ENCODE measurements around the gene NR2F1-AS1.
"Not testable (repeated sequence)": the region's sequence is repeated elsewhere in the genome, so short reads cannot be mapped to it uniquely, and the experiment has no call there.

The NR2F1-AS1 gene

GRCh38 chr5:93462916-93463315 lies 118.1 kb downstream of the NR2F1-AS1 start:
- Histone ChIP-seq H3K4me1 (ENCODE audit: control insufficient read depth in 1 of 2, insufficient read depth in 2 of 2, low read length in 2 of 2) (no peaks in the 10 kb centered on the region), H3K27me3 (ENCODE audit: control insufficient read depth in 1 of 2, insufficient read depth in 2 of 2, low read length in 2 of 2) (no peaks in the 10 kb centered on the region), H3K9ac (ENCODE audit: low read depth in 1 of 2, low read length in 2 of 2) (no peak overlapping the region), H3K4me3 (ENCODE audit: low read depth in 1 of 2, low read length in 2 of 2) (no peak overlapping the region), H3K9me3 (ENCODE audit: control insufficient read depth in 1 of 2, low read length in 2 of 2) (peaks cover 0 to 8% of the 10 kb centered on the region in 2 donors), H3K36me3 (ENCODE audit: control insufficient read depth in 1 of 2, insufficient read depth in 2 of 2, low read length in 2 of 2) (no peaks in the 10 kb centered on the region), H3K27ac (ENCODE audit: low read depth, low read length) (no peak overlapping the region)

GRCh38 chr5:93461756-93462155 lies 119.3 kb downstream of the NR2F1-AS1 start:
- no peak overlapping the region for H3K9ac ChIP-seq (ENCODE audit: low read depth in 1 of 2, low read length in 2 of 2)

GRCh38 chr5:93460286-93460685 lies 120.7 kb downstream of the NR2F1-AS1 start:
- H3K9me3 ChIP-seq (ENCODE audit: control insufficient read depth in 1 of 2, low read length in 2 of 2): peaks cover 0 to 8% of the 10 kb centered on the region in 2 donors
- H3K4me3 ChIP-seq (ENCODE audit: low read depth in 1 of 2, low read length in 2 of 2): no peak overlapping the region
- H3K36me3 ChIP-seq (ENCODE audit: control insufficient read depth in 1 of 2, insufficient read depth in 2 of 2, low read length in 2 of 2): no peaks in the 10 kb centered on the region
- H3K27me3 ChIP-seq (ENCODE audit: control insufficient read depth in 1 of 2, insufficient read depth in 2 of 2, low read length in 2 of 2): no peaks in the 10 kb centered on the region
- no peaks in the 10 kb centered on the region for H3K4me1 ChIP-seq (ENCODE audit: control insufficient read depth in 1 of 2, insufficient read depth in 2 of 2, low read length in 2 of 2)
- H3K27ac ChIP-seq (ENCODE audit: low read depth, low read length): no peak overlapping the region
- no peak overlapping the region for H3K9ac ChIP-seq (ENCODE audit: low read depth in 1 of 2, low read length in 2 of 2)

More at GRCh38 chr5:93461756-93462155, 119.3 kb downstream of the NR2F1-AS1 start:
- H3K36me3 ChIP-seq (ENCODE audit: control insufficient read depth in 1 of 2, insufficient read depth in 2 of 2, low read length in 2 of 2): no peaks in the 10 kb centered on the region
- no peak overlapping the region for H3K27ac ChIP-seq (ENCODE audit: low read depth, low read length)
- H3K9me3 ChIP-seq (ENCODE audit: control insufficient read depth in 1 of 2, low read length in 2 of 2): peaks cover 0 to 8% of the 10 kb centered on the region in 2 donors
- no peaks in the 10 kb centered on the region for H3K27me3 ChIP-seq (ENCODE audit: control insufficient read depth in 1 of 2, insufficient read depth in 2 of 2, low read length in 2 of 2)
- H3K4me1 ChIP-seq (ENCODE audit: control insufficient read depth in 1 of 2, insufficient read depth in 2 of 2, low read length in 2 of 2): no peaks in the 10 kb centered on the region
- no peak overlapping the region for H3K4me3 ChIP-seq (ENCODE audit: low read depth in 1 of 2, low read length in 2 of 2)

GRCh38 chr5:93456796-93457195 lies 124.2 kb downstream of the NR2F1-AS1 start:
- H3K4me3 ChIP-seq (ENCODE audit: low read depth in 1 of 2, low read length in 2 of 2); H3K27me3 ChIP-seq (ENCODE audit: control insufficient read depth in 1 of 2, insufficient read depth in 2 of 2, low read length in 2 of 2); H3K9ac ChIP-seq (ENCODE audit: low read depth in 1 of 2, low read length in 2 of 2); H3K9me3 ChIP-seq (ENCODE audit: control insufficient read depth in 1 of 2, low read length in 2 of 2); H3K36me3 ChIP-seq (ENCODE audit: control insufficient read depth in 1 of 2, insufficient read depth in 2 of 2, low read length in 2 of 2); H3K4me1 ChIP-seq (ENCODE audit: control insufficient read depth in 1 of 2, insufficient read depth in 2 of 2, low read length in 2 of 2); H3K27ac ChIP-seq (ENCODE audit: low read depth, low read length): not testable (repeated sequence)

GRCh38 chr5:93454896-93455295 lies 126.1 kb downstream of the NR2F1-AS1 start:
- H3K4me3 ChIP-seq (ENCODE audit: low read depth in 1 of 2, low read length in 2 of 2): no peak overlapping the region
- no peak overlapping the region for H3K9ac ChIP-seq (ENCODE audit: low read depth in 1 of 2, low read length in 2 of 2)
- H3K9me3 ChIP-seq (ENCODE audit: control insufficient read depth in 1 of 2, low read length in 2 of 2): no peaks in the 10 kb centered on the region
- no peaks in the 10 kb centered on the region for H3K27me3 ChIP-seq (ENCODE audit: control insufficient read depth in 1 of 2, insufficient read depth in 2 of 2, low read length in 2 of 2)
- no peak overlapping the region for H3K27ac ChIP-seq (ENCODE audit: low read depth, low read length)
- H3K36me3 ChIP-seq (ENCODE audit: control insufficient read depth in 1 of 2, insufficient read depth in 2 of 2, low read length in 2 of 2): no peaks in the 10 kb centered on the region
- no peaks in the 10 kb centered on the region for H3K4me1 ChIP-seq (ENCODE audit: control insufficient read depth in 1 of 2, insufficient read depth in 2 of 2, low read length in 2 of 2)

GRCh38 chr5:93452255-93452654 lies 128.8 kb downstream of the NR2F1-AS1 start:
- Histone ChIP-seq H3K27me3 (ENCODE audit: control insufficient read depth in 1 of 2, insufficient read depth in 2 of 2, low read length in 2 of 2) (no peaks in the 10 kb centered on the region), H3K4me1 (ENCODE audit: control insufficient read depth in 1 of 2, insufficient read depth in 2 of 2, low read length in 2 of 2) (no peaks in the 10 kb centered on the region), H3K9me3 (ENCODE audit: control insufficient read depth in 1 of 2, low read length in 2 of 2) (no peaks in the 10 kb centered on the region)

GRCh38 chr5:93438124-93438523 lies 142.9 kb downstream of the NR2F1-AS1 start:
- no peak overlapping the region for H3K27ac ChIP-seq (ENCODE audit: low read depth, low read length)
- H3K27me3 ChIP-seq (ENCODE audit: control insufficient read depth in 1 of 2, insufficient read depth in 2 of 2, low read length in 2 of 2): no peaks in the 10 kb centered on the region
- no peak overlapping the region for H3K9ac ChIP-seq (ENCODE audit: low read depth in 1 of 2, low read length in 2 of 2)
- H3K4me3 ChIP-seq (ENCODE audit: low read depth in 1 of 2, low read length in 2 of 2): no peak overlapping the region
- peaks cover 0 to 6% of the 10 kb centered on the region in 2 donors for H3K9me3 ChIP-seq (ENCODE audit: control insufficient read depth in 1 of 2, low read length in 2 of 2)
- H3K36me3 ChIP-seq (ENCODE audit: control insufficient read depth in 1 of 2, insufficient read depth in 2 of 2, low read length in 2 of 2): no peaks in the 10 kb centered on the region
- H3K4me1 ChIP-seq (ENCODE audit: control insufficient read depth in 1 of 2, insufficient read depth in 2 of 2, low read length in 2 of 2): no peaks in the 10 kb centered on the region

More at GRCh38 chr5:93452255-93452654, 128.8 kb downstream of the NR2F1-AS1 start:
- Histone ChIP-seq H3K9ac (ENCODE audit: low read depth in 1 of 2, low read length in 2 of 2) (no peak overlapping the region), H3K27ac (ENCODE audit: low read depth, low read length) (no peak overlapping the region), H3K4me3 (ENCODE audit: low read depth in 1 of 2, low read length in 2 of 2) (no peak overlapping the region), H3K36me3 (ENCODE audit: control insufficient read depth in 1 of 2, insufficient read depth in 2 of 2, low read length in 2 of 2) (no peaks in the 10 kb centered on the region)

GRCh38 chr5:93436083-93436482 lies 144.9 kb downstream of the NR2F1-AS1 start:
- Histone ChIP-seq H3K4me3 (ENCODE audit: low read depth in 1 of 2, low read length in 2 of 2) (no peak overlapping the region), H3K27me3 (ENCODE audit: control insufficient read depth in 1 of 2, insufficient read depth in 2 of 2, low read length in 2 of 2) (no peaks in the 10 kb centered on the region), H3K9me3 (ENCODE audit: control insufficient read depth in 1 of 2, low read length in 2 of 2) (no peaks in the 10 kb centered on the region), H3K36me3 (ENCODE audit: control insufficient read depth in 1 of 2, insufficient read depth in 2 of 2, low read length in 2 of 2) (no peaks in the 10 kb centered on the region), H3K27ac (ENCODE audit: low read depth, low read length) (no peak overlapping the region), H3K4me1 (ENCODE audit: control insufficient read depth in 1 of 2, insufficient read depth in 2 of 2, low read length in 2 of 2) (no peaks in the 10 kb centered on the region), H3K9ac (ENCODE audit: low read depth in 1 of 2, low read length in 2 of 2) (no peak overlapping the region)

- no peaks in the 10 kb centered on the region for H3K9me3 ChIP-seq (ENCODE audit: control insufficient read depth in 1 of 2, low read length in 2 of 2)
- H3K36me3 ChIP-seq (ENCODE audit: control insufficient read depth in 1 of 2, insufficient read depth in 2 of 2, low read length in 2 of 2): no peaks in the 10 kb centered on the region
- H3K27me3 ChIP-seq (ENCODE audit: control insufficient read depth in 1 of 2, insufficient read depth in 2 of 2, low read length in 2 of 2): no peaks in the 10 kb centered on the region
- no peak overlapping the region for H3K9ac ChIP-seq (ENCODE audit: low read depth in 1 of 2, low read length in 2 of 2)
- H3K4me3 ChIP-seq (ENCODE audit: low read depth in 1 of 2, low read length in 2 of 2): no peak overlapping the region
- H3K27ac ChIP-seq (ENCODE audit: low read depth, low read length): no peak overlapping the region
- no peaks in the 10 kb centered on the region for H3K4me1 ChIP-seq (ENCODE audit: control insufficient read depth in 1 of 2, insufficient read depth in 2 of 2, low read length in 2 of 2)
Measured at GRCh38 chr5:93433422-93433821, 147.6 kb downstream of the NR2F1-AS1 start.

GRCh38 chr5:93431250-93431649 lies 149.8 kb downstream of the NR2F1-AS1 start:
- Histone ChIP-seq H3K27ac (ENCODE audit: low read depth, low read length) (no peak overlapping the region), H3K36me3 (ENCODE audit: control insufficient read depth in 1 of 2, insufficient read depth in 2 of 2, low read length in 2 of 2) (no peaks in the 10 kb centered on the region)

GRCh38 chr5:93430673-93431199 lies 150.3 kb downstream of the NR2F1-AS1 start:
- Histone ChIP-seq H3K27ac (ENCODE audit: low read depth, low read length) (no peak overlapping the region), H3K9me3 (ENCODE audit: control insufficient read depth in 1 of 2, low read length in 2 of 2) (no peaks in the 10 kb centered on the region), H3K4me3 (ENCODE audit: low read depth in 1 of 2, low read length in 2 of 2) (no peak overlapping the region), H3K9ac (ENCODE audit: low read depth in 1 of 2, low read length in 2 of 2) (no peak overlapping the region), H3K27me3 (ENCODE audit: control insufficient read depth in 1 of 2, insufficient read depth in 2 of 2, low read length in 2 of 2) (no peaks in the 10 kb centered on the region), H3K4me1 (ENCODE audit: control insufficient read depth in 1 of 2, insufficient read depth in 2 of 2, low read length in 2 of 2) (no peaks in the 10 kb centered on the region), H3K36me3 (ENCODE audit: control insufficient read depth in 1 of 2, insufficient read depth in 2 of 2, low read length in 2 of 2) (no peaks in the 10 kb centered on the region)

More at GRCh38 chr5:93431250-93431649, 149.8 kb downstream of the NR2F1-AS1 start:
- H3K4me1 ChIP-seq (ENCODE audit: control insufficient read depth in 1 of 2, insufficient read depth in 2 of 2, low read length in 2 of 2): no peaks in the 10 kb centered on the region
- no peak overlapping the region for H3K4me3 ChIP-seq (ENCODE audit: low read depth in 1 of 2, low read length in 2 of 2)
- no peaks in the 10 kb centered on the region for H3K27me3 ChIP-seq (ENCODE audit: control insufficient read depth in 1 of 2, insufficient read depth in 2 of 2, low read length in 2 of 2)
- H3K9ac ChIP-seq (ENCODE audit: low read depth in 1 of 2, low read length in 2 of 2): no peak overlapping the region
- no peaks in the 10 kb centered on the region for H3K9me3 ChIP-seq (ENCODE audit: control insufficient read depth in 1 of 2, low read length in 2 of 2)

Data from duodenal mucosa (tissue), 2 donors.